DOHH2 (cell line): ENCODE results near the gene CAND2.

Experiments used
- H3F3A ChIP-seq: fragments of 200-600 bp; sonication (generic), shearing (Covaris generic); 2 replicates; pipeline ENCODE4 v1.6.0; 2016; ENCODE audit warnings: antibody characterized with exemption, mild to moderate bottlenecking; ENCODE audit not compliant: control insufficient read depth, insufficient read depth
- H3K27ac ChIP-seq: fragments of 200-600 bp; sonication (generic); 2 replicates; pipeline ENCODE4 v1.5.1; 2014; ENCODE audit warnings: low read depth, mild to moderate bottlenecking, low read length, moderate library complexity
- H3K27me3 ChIP-seq: fragments of 200-600 bp; sonication (generic); 2 replicates; pipeline ENCODE4 v1.6.1; 2014; ENCODE audit warnings: mild to moderate bottlenecking, low read length, mixed read lengths; ENCODE audit not compliant: control insufficient read depth
- H3K36me3 ChIP-seq: fragments of 200-600 bp; sonication (generic); 2 replicates; pipeline ENCODE4 v1.6.1; 2014; ENCODE audit warnings: mild to moderate bottlenecking, low read length, moderate library complexity, mixed read lengths; ENCODE audit not compliant: control insufficient read depth
- H3K4me1 ChIP-seq: fragments of 200-600 bp; sonication (generic); 2 replicates; pipeline ENCODE4 v1.6.1; 2014; ENCODE audit warnings: mild to moderate bottlenecking, low read length, mixed read lengths; ENCODE audit not compliant: control insufficient read depth
- H3K4me2 ChIP-seq: fragments of 200-600 bp; sonication (generic); 2 replicates; pipeline ENCODE4 v1.6.0; 2014; ENCODE audit warnings: mild to moderate bottlenecking, low read length, moderate library complexity
- H3K4me3 ChIP-seq: fragments of 200-600 bp; sonication (generic); 2 replicates; pipeline ENCODE4 v1.5.1; 2014; ENCODE audit warnings: mild to moderate bottlenecking, low read length, mixed read lengths
- H3K79me2 ChIP-seq: fragments of 200-600 bp; sonication (generic); 2 replicates; pipeline ENCODE4 v1.6.1; 2014; ENCODE audit warnings: mild to moderate bottlenecking, low read length, mixed read lengths; ENCODE audit not compliant: control insufficient read depth
- H3K9me2 ChIP-seq: fragments of 200-600 bp; sonication (generic); replicated peaks from 2 replicates; pipeline ENCODE4 v1.6.1; 2014; ENCODE audit warnings: mild to moderate bottlenecking, low read length, mixed read lengths; ENCODE audit not compliant: control insufficient read depth
- H3K9me3 ChIP-seq: fragments of 200-600 bp; sonication (generic); 2 replicates; pipeline ENCODE4 v1.6.1; 2014; ENCODE audit warnings: antibody characterized with exemption, low read length, mixed read lengths; ENCODE audit not compliant: control insufficient read depth, insufficient read depth
- H4K20me1 ChIP-seq: fragments of 200-600 bp; sonication (generic); 2 replicates; pipeline ENCODE4 v1.6.0; 2014; ENCODE audit warnings: low read depth, mild to moderate bottlenecking, antibody characterized with exemption, low read length, moderate library complexity; ENCODE audit not compliant: control insufficient read depth, insufficient read depth
- EZH2phosphoT487 ChIP-seq: fragments of 200-600 bp; sonication (generic); IDR thresholded peaks from 2 replicates; pipeline ENCODE4 v1.6.1; 2017; ENCODE audit warnings: borderline replicate concordance, mild to moderate bottlenecking, antibody characterized with exemption, low read length, moderate library complexity, mixed read lengths
- TF ChIP-seq, protein P1 (sequence below): fragments of 200-600 bp; sonication (generic); IDR thresholded peaks from one replicate; pipeline ENCODE4 v1.5.1; 2014; ENCODE audit warnings: antibody characterized with exemption, mild to moderate bottlenecking, low read depth, low read length; ENCODE audit not compliant: poor library complexity, severe bottlenecking

The CAND2 gene

DNA sequence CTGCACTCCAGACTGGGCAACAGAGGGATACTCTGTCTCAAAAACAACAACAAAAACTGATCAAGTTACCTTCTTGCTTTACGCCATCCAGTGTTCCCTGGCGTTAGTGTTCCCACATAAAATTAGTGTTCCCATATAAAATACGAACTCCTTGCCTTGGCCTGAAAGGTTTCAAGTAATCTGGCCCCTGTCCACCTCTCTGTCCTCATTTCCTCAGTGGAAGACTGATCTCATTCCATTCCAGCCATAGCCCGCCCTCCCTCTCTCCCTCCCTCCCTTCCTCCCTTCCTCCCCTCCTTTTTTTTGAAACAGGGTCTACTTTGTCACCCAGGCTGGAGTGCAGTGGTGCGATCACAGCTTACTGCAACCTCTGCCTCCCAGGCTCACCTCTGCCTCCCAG, 2.8 kb upstream of the CAND2 start:
- H3K36me3 ChIP-seq: no peaks in the 10 kb centered on the region
- H3K4me1 ChIP-seq: peaks cover 28% of the 10 kb centered on the region
- H3K79me2 ChIP-seq: no peaks in the 10 kb centered on the region
- no peaks in the 10 kb centered on the region for H3K9me3 ChIP-seq
- no peak overlapping the region for H3K4me3 ChIP-seq
- H3F3A ChIP-seq: peaks cover 9% of the 10 kb centered on the region; the same call in 1 of the 2 replicates
- H3K9me2 ChIP-seq: no peaks in the 10 kb centered on the region
- no peak overlapping the region for H3K27ac ChIP-seq
- TF ChIP-seq, protein P1, sequence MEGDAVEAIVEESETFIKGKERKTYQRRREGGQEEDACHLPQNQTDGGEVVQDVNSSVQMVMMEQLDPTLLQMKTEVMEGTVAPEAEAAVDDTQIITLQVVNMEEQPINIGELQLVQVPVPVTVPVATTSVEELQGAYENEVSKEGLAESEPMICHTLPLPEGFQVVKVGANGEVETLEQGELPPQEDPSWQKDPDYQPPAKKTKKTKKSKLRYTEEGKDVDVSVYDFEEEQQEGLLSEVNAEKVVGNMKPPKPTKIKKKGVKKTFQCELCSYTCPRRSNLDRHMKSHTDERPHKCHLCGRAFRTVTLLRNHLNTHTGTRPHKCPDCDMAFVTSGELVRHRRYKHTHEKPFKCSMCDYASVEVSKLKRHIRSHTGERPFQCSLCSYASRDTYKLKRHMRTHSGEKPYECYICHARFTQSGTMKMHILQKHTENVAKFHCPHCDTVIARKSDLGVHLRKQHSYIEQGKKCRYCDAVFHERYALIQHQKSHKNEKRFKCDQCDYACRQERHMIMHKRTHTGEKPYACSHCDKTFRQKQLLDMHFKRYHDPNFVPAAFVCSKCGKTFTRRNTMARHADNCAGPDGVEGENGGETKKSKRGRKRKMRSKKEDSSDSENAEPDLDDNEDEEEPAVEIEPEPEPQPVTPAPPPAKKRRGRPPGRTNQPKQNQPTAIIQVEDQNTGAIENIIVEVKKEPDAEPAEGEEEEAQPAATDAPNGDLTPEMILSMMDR: no peak
- TF ChIP-seq EZH2phosphoT487: no peak
- H3K27me3 ChIP-seq: peaks cover 7% of the 10 kb centered on the region
- H4K20me1 ChIP-seq: no peaks in the 10 kb centered on the region
- no peak overlapping the region for H3K4me2 ChIP-seq

DNA sequence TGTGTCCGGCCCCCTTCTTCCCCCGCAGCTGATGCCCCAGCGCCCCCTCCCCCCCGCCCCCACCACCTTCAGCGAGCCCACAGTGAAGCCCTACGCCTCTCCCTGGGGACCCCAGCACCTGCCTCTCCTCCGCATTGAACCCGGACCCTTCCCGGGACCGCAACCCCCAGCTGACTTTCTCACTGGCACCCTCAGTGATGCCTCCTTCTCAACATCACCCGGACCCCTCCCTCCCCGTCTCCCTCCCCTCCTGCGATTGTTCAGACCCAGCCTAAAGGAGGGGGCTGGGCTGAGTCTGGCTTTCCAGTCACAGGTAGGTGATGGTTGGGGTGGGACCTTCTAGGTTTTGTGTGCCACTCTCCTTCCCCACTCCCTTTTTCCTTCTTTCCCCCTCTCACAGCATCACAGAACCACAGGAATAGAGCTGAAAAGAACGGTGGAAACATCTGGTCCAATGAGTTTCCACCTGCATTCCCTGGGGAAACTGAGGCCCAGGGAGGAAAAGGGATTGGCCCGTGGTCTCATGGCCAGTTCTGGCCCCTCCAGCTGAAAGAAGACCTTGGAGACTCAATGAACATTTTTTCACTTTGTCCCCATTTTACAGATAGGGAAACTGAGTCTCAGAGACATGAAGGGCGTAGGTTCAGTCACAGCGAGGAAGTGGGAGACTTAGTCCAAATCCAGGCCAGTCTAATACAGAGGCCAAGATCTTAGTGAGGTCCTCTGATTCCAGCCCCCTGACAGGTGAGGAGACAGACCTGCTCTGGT, 828 bp downstream of the CAND2 start:
- H3K27ac ChIP-seq: no peak overlapping the region
- peak overlapping the region; percentile 93 for H3K4me2 ChIP-seq

DNA sequence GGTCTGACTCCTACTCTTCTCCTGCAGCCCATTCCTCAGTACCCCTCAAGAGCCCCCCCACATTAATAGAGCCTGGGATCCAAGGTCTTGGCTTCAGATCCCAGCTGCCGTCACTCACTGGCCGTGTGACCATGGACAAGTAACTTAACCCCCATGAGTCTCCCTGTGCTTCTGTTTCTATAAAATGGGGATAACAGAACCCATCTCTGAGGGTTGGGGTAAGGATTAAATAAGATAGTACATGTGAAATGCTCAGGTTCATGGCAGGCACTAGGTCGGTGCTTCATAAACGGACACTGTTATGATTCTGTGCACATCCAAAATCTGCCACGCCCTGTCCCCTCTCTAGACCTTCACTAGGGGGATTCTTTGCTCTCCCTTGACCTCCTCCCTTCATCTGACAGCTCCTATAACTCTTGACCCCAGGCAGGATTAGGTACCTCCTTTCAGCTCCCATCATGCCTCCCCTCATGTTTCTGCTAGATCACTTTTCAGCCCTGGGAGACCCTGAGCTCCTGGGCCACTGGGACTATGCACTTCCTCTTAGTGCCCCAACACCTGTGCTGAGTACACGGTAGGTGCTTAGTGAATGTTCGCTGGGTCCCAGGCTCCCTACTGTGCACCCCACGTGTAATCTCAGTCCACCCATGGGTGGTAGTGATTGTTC, 1.5 kb downstream of the CAND2 start:
- H3K9me2 ChIP-seq: no peaks in the 10 kb centered on the region
- no peaks in the 10 kb centered on the region for H4K20me1 ChIP-seq
- 0 out of 2 replicates have a peak overlapping the region, but pooled peaks have one; percentile 3 for H3K4me3 ChIP-seq
- H3K79me2 ChIP-seq: no peaks in the 10 kb centered on the region
- H3F3A ChIP-seq: peaks cover 16% of the 10 kb centered on the region
- TF ChIP-seq, protein P1: no peak
- no peak for TF ChIP-seq EZH2phosphoT487
- H3K4me1 ChIP-seq: peaks cover 28% of the 10 kb centered on the region
- no peaks in the 10 kb centered on the region for H3K9me3 ChIP-seq
- H3K4me2 ChIP-seq: peak overlapping the region; percentile 53
- H3K27ac ChIP-seq: no peak overlapping the region
- peaks cover 7% of the 10 kb centered on the region for H3K27me3 ChIP-seq
- no peaks in the 10 kb centered on the region for H3K36me3 ChIP-seq

More for the DNA sequence above, 828 bp downstream of the CAND2 start:
- no peaks in the 10 kb centered on the region for H4K20me1 ChIP-seq
- TF ChIP-seq EZH2phosphoT487: no peak
- TF ChIP-seq, protein P1: no peak
- peak overlapping the region; percentile 78 for H3K4me3 ChIP-seq
- H3F3A ChIP-seq: peaks cover 16% of the 10 kb centered on the region
- H3K9me3 ChIP-seq: no peaks in the 10 kb centered on the region
- peaks cover 7% of the 10 kb centered on the region for H3K27me3 ChIP-seq
- H3K4me1 ChIP-seq: peaks cover 28% of the 10 kb centered on the region
- no peaks in the 10 kb centered on the region for H3K79me2 ChIP-seq
- no peaks in the 10 kb centered on the region for H3K36me3 ChIP-seq
- H3K9me2 ChIP-seq: no peaks in the 10 kb centered on the region
